IgD-negative memory B cell (primary cell): ENCODE data around the gene ZBTB6. TPM values are rescaled to one million over a fixed set of nuclear protein-coding genes. Genes with fewer than 3 reads are reported as not detected.
"Not testable (repeated sequence)": the region's sequence is repeated elsewhere in the genome, so short reads cannot be mapped to it uniquely, and the experiment has no call there.

Experiments
- H3K27ac Mint-ChIP-seq, 3 donors: one replicate each; pipeline ENCODE4 v1.8.0; 2020 to 2022; ENCODE audit warnings: mild to moderate bottlenecking in 3 of 3, mixed read lengths in 3 of 3, moderate library complexity in 1 of 3
- H3K27me3 Mint-ChIP-seq: one replicate; pipeline ENCODE4 v1.8.0; 2021; ENCODE audit warnings: mixed read lengths
- H3K36me3 Mint-ChIP-seq: one replicate; pipeline ENCODE4 v1.8.0; 2020; ENCODE audit warnings: mild to moderate bottlenecking, mixed read lengths
- H3K4me1 Mint-ChIP-seq, 3 donors: one replicate each; pipeline ENCODE4 v1.8.0; 2020 to 2022; ENCODE audit warnings: mixed read lengths in 3 of 3, mild to moderate bottlenecking in 1 of 3
- H3K4me3 Mint-ChIP-seq, 4 donors: one replicate each; pipeline ENCODE4 v1.8.0; 2020 to 2022; ENCODE audit warnings: mild to moderate bottlenecking in 4 of 4, mixed read lengths in 4 of 4, moderate library complexity in 3 of 4
- H3K9me3 Mint-ChIP-seq, 3 donors: one replicate each; pipeline ENCODE4 v1.8.0; 2020 to 2021; ENCODE audit warnings: mixed read lengths in 3 of 3, mild to moderate bottlenecking in 1 of 3
- polyA plus RNA-seq: library from polyadenylated mRNA; unstranded; fragments of 300-500 nt; fragmentation: Illumina TruSeq; gene quantifications from one replicate; pipeline ENCODE4 v1.2.3, GENCODE V29; 2021

ZBTB6 gene
- polyA plus RNA-seq, 1 donor from 2014 or later: 1.7 TPM

DNA sequence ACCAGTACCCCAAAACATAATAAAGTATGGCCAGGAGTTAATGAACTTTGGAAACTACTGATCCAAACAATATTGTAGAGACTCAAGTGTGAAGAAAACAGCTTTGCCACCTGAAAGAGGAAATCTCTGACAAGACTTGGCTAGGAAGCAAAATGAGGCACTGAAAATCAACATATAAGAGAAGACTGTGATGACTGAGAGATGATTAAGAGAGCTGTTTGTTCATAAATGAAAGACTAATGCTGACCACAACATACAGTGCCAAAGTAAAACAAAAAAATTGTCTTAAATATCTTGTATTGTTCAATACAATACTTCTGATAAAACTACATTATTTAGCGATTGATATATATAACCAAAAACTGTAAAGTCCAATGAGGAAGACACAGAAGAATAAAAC is 15.2 kb downstream of the ZBTB6 start:
- Mint-ChIP-seq H3K27me3 (no peaks in the 10 kb centered on the region), H3K27ac (no peak overlapping the region), H3K36me3 (peaks cover 3% of the 10 kb centered on the region)

DNA sequence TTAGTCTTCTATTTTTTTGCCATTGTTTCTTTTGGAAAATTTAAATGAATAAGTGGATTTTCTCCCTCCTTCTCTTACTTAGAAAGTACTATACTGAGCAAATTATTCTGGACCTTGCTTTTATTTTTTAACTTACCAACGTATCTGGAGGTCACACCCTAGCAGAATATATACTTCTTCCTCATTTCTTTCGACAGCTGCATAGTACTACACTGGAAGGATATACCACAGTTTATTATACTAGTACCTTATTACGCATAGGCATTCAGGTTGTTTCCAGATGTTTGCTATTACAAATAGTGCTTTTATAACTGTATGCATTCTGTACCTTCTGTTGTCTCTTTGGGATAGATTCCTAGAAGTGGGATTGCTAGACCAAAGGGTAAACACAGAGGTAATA is 24.6 kb downstream of the ZBTB6 start:
- peaks cover 2% of the 10 kb centered on the region for H3K36me3 Mint-ChIP-seq
- H3K27me3 Mint-ChIP-seq: no peaks in the 10 kb centered on the region
- no peak overlapping the region for H3K4me3 Mint-ChIP-seq
- no peak overlapping the region for H3K27ac Mint-ChIP-seq
- H3K9me3 Mint-ChIP-seq: no peaks in the 10 kb centered on the region
- H3K4me1 Mint-ChIP-seq: peaks cover 0 to 2% (median 0%) of the 10 kb centered on the region in 3 donors

More for the DNA sequence above, 15.2 kb downstream of the ZBTB6 start:
- peaks cover 18 to 21% (median 19%) of the 10 kb centered on the region in 3 donors for H3K4me1 Mint-ChIP-seq
- H3K4me3 Mint-ChIP-seq: no peak overlapping the region
- no peaks in the 10 kb centered on the region for H3K9me3 Mint-ChIP-seq

DNA sequence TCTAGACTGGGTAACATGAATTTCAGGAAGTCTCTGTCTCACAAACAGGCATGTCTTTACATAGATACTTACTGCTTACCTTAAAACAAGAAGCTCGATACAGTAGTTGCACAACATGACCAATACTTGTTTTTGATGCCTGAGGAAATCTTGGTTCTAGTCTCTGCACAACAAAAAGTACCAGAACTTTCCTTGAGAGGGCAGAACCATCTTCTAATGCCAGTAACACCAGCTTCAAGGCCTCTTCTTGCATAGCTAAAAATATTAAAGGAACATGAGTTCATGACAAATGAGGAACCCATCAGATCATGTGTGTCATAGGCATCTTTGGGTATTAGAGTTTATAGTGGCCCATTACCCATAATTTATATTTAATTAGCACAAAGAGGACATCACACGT is 30.0 kb downstream of the ZBTB6 start:
- Mint-ChIP-seq H3K9me3 (no peaks in the 10 kb centered on the region), H3K27me3 (no peaks in the 10 kb centered on the region), H3K4me3 (no peak overlapping the region), H3K36me3 (peaks cover 2% of the 10 kb centered on the region), H3K27ac (no peak overlapping the region), H3K4me1 (no peaks in the 10 kb centered on the region)

DNA sequence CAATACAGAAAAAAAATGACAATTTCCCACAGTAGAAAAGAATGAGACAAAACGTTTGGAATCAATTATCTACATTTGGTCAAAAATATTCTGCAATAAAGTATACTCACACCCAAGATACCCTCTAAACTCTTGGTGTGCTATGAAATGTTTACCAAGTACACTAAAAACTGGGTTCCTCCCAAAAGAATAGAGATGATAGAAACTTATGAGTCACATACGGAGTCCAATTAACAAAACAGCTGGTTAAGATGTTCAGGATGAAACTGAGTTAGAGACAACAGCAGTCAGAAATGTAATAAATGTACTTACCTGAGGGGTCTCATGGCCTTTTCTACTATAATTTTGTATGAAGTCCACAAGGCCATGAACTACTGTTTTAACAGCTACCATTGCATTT is 33.7 kb downstream of the ZBTB6 start:
- Mint-ChIP-seq H3K36me3 (peaks cover 6% of the 10 kb centered on the region), H3K27ac (no peak overlapping the region), H3K27me3 (no peaks in the 10 kb centered on the region), H3K4me1 (peaks cover 8 to 10% (median 10%) of the 10 kb centered on the region in 3 donors), H3K4me3 (no peak overlapping the region), H3K9me3 (no peaks in the 10 kb centered on the region)

DNA sequence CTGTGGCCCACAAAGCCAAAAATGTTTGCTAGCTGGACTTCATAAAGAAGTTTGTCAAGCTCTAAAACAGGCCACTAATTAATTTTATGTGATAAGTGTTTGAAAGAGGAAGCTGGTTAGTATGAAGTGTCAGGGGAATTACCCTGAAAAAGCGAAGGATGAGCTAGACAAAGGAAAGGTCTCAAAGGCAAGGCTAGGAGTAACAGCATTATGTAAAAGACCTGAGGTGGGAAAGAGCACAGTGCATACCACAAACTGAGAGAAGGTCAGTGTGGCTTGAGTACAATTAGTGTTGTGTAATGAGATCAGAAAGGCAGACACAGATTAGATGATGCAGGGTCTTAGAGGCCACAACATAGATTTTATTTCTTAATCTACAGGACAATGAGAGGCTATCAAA is 37.6 kb downstream of the ZBTB6 start:
- H3K27me3 Mint-ChIP-seq: no peaks in the 10 kb centered on the region
- H3K36me3 Mint-ChIP-seq: peaks cover 15% of the 10 kb centered on the region
- no peaks in the 10 kb centered on the region for H3K9me3 Mint-ChIP-seq
- no peak overlapping the region for H3K27ac Mint-ChIP-seq
- peaks cover 8 to 10% (median 10%) of the 10 kb centered on the region in 3 donors for H3K4me1 Mint-ChIP-seq
- H3K4me3 Mint-ChIP-seq: no peak overlapping the region

DNA sequence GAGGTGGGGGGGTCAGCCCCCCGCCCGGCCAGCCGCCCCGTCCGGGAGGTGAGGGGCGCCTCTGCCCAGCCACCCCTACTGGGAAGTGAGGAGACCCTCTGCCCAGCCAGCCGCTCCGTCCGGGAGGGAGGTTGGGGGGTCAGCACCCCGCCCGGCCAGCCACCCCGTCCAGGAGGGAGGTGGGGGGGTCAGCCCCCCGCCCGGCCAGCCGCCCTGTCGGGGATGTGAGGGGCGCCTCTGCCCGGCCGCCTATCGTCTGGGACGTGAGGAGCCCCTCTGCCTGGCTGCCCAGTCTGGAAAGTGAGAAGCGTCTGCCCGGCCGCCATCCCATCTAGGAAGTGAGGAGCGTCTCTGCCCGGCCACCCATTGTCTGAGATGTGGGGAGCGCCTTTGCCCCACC is 45.8 kb downstream of the ZBTB6 start:
- H3K36me3 Mint-ChIP-seq: peaks cover 16% of the 10 kb centered on the region
- H3K9me3 Mint-ChIP-seq, H3K4me1 Mint-ChIP-seq, H3K27ac Mint-ChIP-seq, H3K4me3 Mint-ChIP-seq, H3K27me3 Mint-ChIP-seq: not testable (repeated sequence)

DNA sequence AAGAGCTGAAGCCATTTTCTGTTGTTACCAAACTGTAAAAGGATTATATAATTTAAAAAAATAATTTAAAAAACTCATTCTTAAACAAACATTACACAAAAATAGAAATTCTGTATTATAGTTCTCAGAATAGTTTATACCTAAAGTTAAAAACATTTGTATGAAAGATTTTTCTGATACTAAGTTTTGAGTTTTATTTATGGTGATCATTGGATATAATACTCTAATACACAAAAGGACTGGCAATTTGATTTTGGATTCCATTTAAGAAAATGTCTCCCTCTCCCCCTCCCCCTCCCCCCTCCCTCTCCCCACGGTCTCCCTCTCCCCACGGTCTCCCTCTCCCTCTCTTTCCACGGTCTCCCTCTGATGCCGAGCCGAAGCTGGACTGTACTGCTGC is 47.0 kb downstream of the ZBTB6 start:
- Mint-ChIP-seq H3K27ac (no peak overlapping the region), H3K4me3 (no peak overlapping the region), H3K9me3 (no peaks in the 10 kb centered on the region), H3K27me3 (no peaks in the 10 kb centered on the region), H3K4me1 (peaks cover 0 to 2% (median 0%) of the 10 kb centered on the region in 3 donors), H3K36me3 (peaks cover 16% of the 10 kb centered on the region)

DNA sequence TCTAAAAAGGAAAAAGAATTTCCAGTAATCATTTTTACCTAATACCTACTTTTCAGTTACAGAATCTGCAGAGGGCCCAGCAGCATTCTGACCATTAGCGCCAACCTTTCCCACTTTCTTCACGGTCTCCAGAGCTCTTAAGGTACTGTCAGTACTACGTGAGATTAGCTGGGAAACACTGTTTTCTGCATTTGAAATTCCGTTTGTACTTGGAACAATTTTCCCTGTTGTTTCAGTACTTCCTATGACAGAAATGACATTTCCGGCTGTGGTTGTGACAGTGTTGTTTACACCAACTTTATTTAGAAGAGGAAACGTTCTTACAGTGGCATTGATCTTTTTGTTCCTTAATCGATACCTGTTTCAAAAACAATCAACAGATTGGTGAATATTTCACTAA is 47.8 kb downstream of the ZBTB6 start:
- H3K27ac Mint-ChIP-seq: no peak overlapping the region

DNA sequence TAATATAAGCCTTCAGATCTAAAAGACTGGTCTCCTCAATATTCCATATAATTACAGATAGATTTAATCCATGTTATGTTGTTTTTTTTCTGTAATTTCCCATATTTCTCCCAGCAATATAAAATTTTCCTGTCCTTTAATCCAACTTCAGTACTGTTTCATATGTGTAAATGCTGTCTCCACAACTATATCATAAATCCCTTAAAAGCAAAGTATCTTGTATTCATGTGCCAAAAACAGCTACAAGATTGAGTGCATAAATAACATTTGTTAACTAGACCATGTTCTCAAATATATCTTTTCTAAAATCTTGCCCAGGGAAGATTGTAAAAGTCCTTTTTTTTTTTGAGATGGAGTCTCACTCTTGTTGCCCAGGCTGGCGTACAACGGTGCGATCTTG is 49.7 kb downstream of the ZBTB6 start:
- Mint-ChIP-seq H3K9me3 (no peaks in the 10 kb centered on the region), H3K4me1 (peaks cover 0 to 2% (median 0%) of the 10 kb centered on the region in 3 donors), H3K36me3 (peaks cover 9% of the 10 kb centered on the region), H3K4me3 (no peak overlapping the region), H3K27ac (no peak overlapping the region), H3K27me3 (no peaks in the 10 kb centered on the region)

More for the DNA sequence above, 47.8 kb downstream of the ZBTB6 start:
- Mint-ChIP-seq H3K4me1 (peaks cover 0 to 2% (median 0%) of the 10 kb centered on the region in 3 donors), H3K27me3 (no peaks in the 10 kb centered on the region), H3K9me3 (no peaks in the 10 kb centered on the region), H3K36me3 (peaks cover 9% of the 10 kb centered on the region), H3K4me3 (no peak overlapping the region)

DNA sequence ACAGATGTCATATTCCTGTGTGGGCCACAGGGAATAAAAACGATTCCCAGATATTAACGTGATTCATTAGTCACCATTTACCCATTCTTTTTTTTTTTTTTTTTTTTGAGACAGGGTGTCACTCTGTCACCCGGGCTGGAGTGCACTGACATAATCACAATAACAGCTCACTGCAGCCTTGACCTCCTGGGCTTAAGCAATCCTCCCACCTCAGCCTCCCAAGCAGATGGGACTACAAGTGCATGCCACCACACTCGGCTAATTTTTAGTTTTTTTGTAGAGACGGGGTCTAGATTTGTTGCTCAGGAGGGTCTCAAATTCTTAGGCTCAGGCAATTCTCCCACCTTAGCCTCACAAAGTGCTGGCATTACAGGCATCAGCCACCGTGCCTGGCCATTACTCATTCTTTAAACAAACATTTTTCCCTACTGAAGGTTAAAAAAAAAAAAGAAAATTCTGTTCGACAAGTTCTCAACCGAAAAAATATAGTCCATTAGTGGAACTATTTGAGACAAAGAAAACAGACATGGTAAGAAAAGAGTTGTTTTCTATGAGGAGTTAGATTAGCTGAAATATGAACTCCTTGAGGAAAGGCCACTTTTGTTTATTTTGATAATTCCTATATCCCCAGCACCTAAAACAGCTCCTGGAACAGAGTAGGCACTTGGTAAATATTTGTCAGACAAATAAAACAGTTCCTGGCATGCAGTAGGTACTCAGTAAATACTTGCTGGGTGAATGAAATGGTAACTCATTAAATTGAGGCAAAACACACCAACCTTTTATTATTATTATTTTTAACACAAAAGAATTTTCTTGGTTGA is 52.6 kb downstream of the ZBTB6 start:
- Mint-ChIP-seq H3K9me3 (no peaks in the 10 kb centered on the region), H3K36me3 (peaks cover 8% of the 10 kb centered on the region), H3K4me1 (peaks cover 0 to 2% (median 0%) of the 10 kb centered on the region in 3 donors), H3K4me3 (no peak overlapping the region), H3K27me3 (no peaks in the 10 kb centered on the region), H3K27ac (no peak overlapping the region)

Other genes with a start within 250 kb of the ZBTB6 start
- gene OR1L3, start 238.2 kb downstream of the ZBTB6 start, polyA plus RNA-seq: not detected
- gene OR1L4, start 189.3 kb downstream of the ZBTB6 start, polyA plus RNA-seq: not detected
- not detected for gene OR1L6, start 171.0 kb downstream of the ZBTB6 start, polyA plus RNA-seq
- gene OR5C1, start 124.4 kb downstream of the ZBTB6 start, polyA plus RNA-seq: not detected
- not detected for gene OR1K1, start 113.2 kb downstream of the ZBTB6 start, polyA plus RNA-seq
- gene PDCL, start 84.7 kb downstream of the ZBTB6 start, polyA plus RNA-seq: 8.2 TPM
- 21.0 TPM for gene RC3H2, start 8.0 kb downstream of the ZBTB6 start, polyA plus RNA-seq
- gene ZBTB26, start 18.2 kb upstream of the ZBTB6 start, polyA plus RNA-seq: 2.3 TPM
- 19.0 TPM for gene RABGAP1, start 27.7 kb upstream of the ZBTB6 start, polyA plus RNA-seq
- gene GPR21, start 120.3 kb upstream of the ZBTB6 start, polyA plus RNA-seq: not detected